Choroid plexus epithelial cell (primary cell): Measurements from ENCODE around the gene ARHGAP42.

Experiments
- DNase-seq: peaks from one replicate; pipeline ENCODE4 v3.0.0-alpha.2; 2010; ENCODE audit warnings: low read depth
- H3K4me3 ChIP-seq: 2 replicates; pipeline ENCODE4 v1.5.1; 2011; ENCODE audit warnings: low read depth, mild to moderate bottlenecking, control low read depth, low read length, moderate library complexity
- TF ChIP-seq, protein P1 (sequence below): conservative IDR thresholded peaks from 2 replicates; pipeline ENCODE4 v1.5.1; 2011; ENCODE audit warnings: low read depth, mild to moderate bottlenecking, control low read depth, inconsistent platforms, low read length, moderate library complexity

Gene ARHGAP42

GRCh38 chr11:100719362-100719761 lies 32.3 kb downstream of the ARHGAP42 start:
- TF ChIP-seq, protein P1, sequence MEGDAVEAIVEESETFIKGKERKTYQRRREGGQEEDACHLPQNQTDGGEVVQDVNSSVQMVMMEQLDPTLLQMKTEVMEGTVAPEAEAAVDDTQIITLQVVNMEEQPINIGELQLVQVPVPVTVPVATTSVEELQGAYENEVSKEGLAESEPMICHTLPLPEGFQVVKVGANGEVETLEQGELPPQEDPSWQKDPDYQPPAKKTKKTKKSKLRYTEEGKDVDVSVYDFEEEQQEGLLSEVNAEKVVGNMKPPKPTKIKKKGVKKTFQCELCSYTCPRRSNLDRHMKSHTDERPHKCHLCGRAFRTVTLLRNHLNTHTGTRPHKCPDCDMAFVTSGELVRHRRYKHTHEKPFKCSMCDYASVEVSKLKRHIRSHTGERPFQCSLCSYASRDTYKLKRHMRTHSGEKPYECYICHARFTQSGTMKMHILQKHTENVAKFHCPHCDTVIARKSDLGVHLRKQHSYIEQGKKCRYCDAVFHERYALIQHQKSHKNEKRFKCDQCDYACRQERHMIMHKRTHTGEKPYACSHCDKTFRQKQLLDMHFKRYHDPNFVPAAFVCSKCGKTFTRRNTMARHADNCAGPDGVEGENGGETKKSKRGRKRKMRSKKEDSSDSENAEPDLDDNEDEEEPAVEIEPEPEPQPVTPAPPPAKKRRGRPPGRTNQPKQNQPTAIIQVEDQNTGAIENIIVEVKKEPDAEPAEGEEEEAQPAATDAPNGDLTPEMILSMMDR, result no peak
- DNase-seq, result peak; percentile 71
- H3K4me3 ChIP-seq, result no peak overlapping the region

- TF ChIP-seq, protein P1, result no peak
- peak; percentile 92 for DNase-seq
- no peak overlapping the region for H3K4me3 ChIP-seq
Measured at GRCh38 chr11:100719809-100720221, 32.7 kb downstream of the ARHGAP42 start.

GRCh38 chr11:100726680-100727079 lies 39.6 kb downstream of the ARHGAP42 start:
- H3K4me3 ChIP-seq, result no peak overlapping the region
- TF ChIP-seq, protein P1, result no peak
- no peak for DNase-seq

- DNase-seq, result no peak
Measured at GRCh38 chr11:100727410-100727809, 40.3 kb downstream of the ARHGAP42 start.

GRCh38 chr11:100730266-100730665 lies 43.2 kb downstream of the ARHGAP42 start:
- DNase-seq, result peak; percentile 41
- no peak overlapping the region for H3K4me3 ChIP-seq
- TF ChIP-seq, protein P1, result no peak

More at GRCh38 chr11:100727410-100727809, 40.3 kb downstream of the ARHGAP42 start:
- H3K4me3 ChIP-seq, result no peak overlapping the region
- TF ChIP-seq, protein P1, result no peak

DNA sequence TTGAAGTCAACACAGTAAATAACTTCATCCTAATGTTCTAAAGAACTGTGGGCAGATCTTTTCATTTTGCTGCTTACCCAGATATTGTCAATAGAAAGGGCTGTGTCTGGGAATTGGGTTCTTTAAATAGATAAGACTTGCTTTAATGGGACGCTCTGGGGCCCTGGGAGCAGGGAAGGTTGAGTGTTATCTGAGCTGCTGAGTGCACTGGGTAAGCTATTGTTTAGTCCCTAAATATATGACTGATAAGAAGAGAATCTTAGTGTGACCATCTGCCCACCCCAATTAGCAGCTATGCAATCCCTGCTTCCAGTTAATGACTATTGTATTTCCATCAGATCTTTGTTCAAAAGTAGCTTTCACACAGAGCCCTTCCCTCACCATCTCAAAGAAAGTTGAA lies 44.4 kb downstream of the ARHGAP42 start:
- H3K4me3 ChIP-seq, result no peak overlapping the region
- TF ChIP-seq, protein P1, result no peak
- no peak for DNase-seq

DNA sequence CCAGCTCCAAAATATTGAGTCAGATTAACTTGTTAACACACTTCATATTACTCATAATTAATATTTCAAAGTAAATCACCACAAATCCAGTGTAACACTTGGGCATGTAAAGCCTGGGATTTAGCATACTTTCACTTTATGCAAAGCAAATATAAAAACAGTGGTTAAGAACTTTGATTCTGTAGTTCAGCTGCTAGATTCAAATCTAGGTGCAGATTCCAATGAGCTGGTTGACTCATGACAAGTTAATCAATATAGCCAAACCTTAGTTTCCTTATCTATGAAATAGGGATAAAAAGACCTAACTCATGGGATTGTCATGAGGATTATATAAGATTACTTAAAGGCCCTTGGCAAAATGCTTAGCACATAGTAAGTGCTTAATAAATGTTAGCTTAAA lies 45.9 kb downstream of the ARHGAP42 start:
- H3K4me3 ChIP-seq, result no peak overlapping the region
- no peak for DNase-seq
- TF ChIP-seq, protein P1, result no peak
